HG03432 (cell line): Measurements from ENCODE around the gene FAM222A.

Experiments used
- ATAC-seq: cut with Tn5 transposase; IDR thresholded peaks from one replicate; pipeline ENCODE4 v1.9.1; 2021; ENCODE audit warnings: mild to moderate bottlenecking, moderate library complexity; ENCODE audit not compliant: unreplicated experiment

The FAM222A gene

GRCh38 chr12:109737126-109737525 is 23.5 kb downstream of the FAM222A start:
- no peak for ATAC-seq

GRCh38 chr12:109737631-109738030 is 24.0 kb downstream of the FAM222A start:
- no peak for ATAC-seq

GRCh38 chr12:109738209-109738608 is 24.6 kb downstream of the FAM222A start:
- ATAC-seq, result no peak

- ATAC-seq, result no peak
Measured at GRCh38 chr12:109738878-109739665, 25.4 kb downstream of the FAM222A start.

- ATAC-seq, result no peak
Measured at GRCh38 chr12:109739747-109740693, 26.4 kb downstream of the FAM222A start.

GRCh38 chr12:109740694-109741245 is 27.1 kb downstream of the FAM222A start:
- ATAC-seq, result no peak

- no peak for ATAC-seq
Measured at GRCh38 chr12:109741286-109741969, 27.8 kb downstream of the FAM222A start.

GRCh38 chr12:109741970-109742703 is 28.5 kb downstream of the FAM222A start:
- ATAC-seq, result no peak

- ATAC-seq, result no peak
Measured at GRCh38 chr12:109743076-109743910, 29.7 kb downstream of the FAM222A start.

GRCh38 chr12:109744026-109744425 is 30.4 kb downstream of the FAM222A start:
- no peak for ATAC-seq

- ATAC-seq, result no peak
Measured at GRCh38 chr12:109744986-109745942, 31.6 kb downstream of the FAM222A start.

- no peak for ATAC-seq
Measured at GRCh38 chr12:109752117-109753053, 38.8 kb downstream of the FAM222A start.

- ATAC-seq, result no peak
Measured at GRCh38 chr12:109753054-109753401, 39.4 kb downstream of the FAM222A start.

GRCh38 chr12:109753959-109754358 is 40.3 kb downstream of the FAM222A start:
- ATAC-seq, result no peak

- ATAC-seq, result no peak
Measured at GRCh38 chr12:109756457-109756856, 42.8 kb downstream of the FAM222A start.

- no peak for ATAC-seq
Measured at GRCh38 chr12:109757671-109758265, 44.1 kb downstream of the FAM222A start.
